ENCODE data around the gene ZCCHC24. TPM values are rescaled to one million over a fixed set of nuclear protein-coding genes. Genes with fewer than 3 reads are reported as not detected.

The ZCCHC24 gene
- total RNA-seq, 1 experiment from 2014 or later, result 6.0 TPM

- Histone ChIP-seq H3K79me2 (ENCODE audit: low read depth) (no peaks in the 10 kb centered on the region), H3K4me3 (no peak overlapping the region), H3K9me2 (ENCODE audit: insufficient read depth) (no peaks in the 10 kb centered on the region), H3K4me2 (no peak overlapping the region), H3K9me3 (ENCODE audit: insufficient read depth, low read depth) (no peaks in the 10 kb centered on the region), H3F3A (ENCODE audit: insufficient read depth, low read depth) (peaks cover 26% of the 10 kb centered on the region), H3K27ac (no peak overlapping the region), H3K27me3 (ENCODE audit: insufficient read depth, low read depth) (no peaks in the 10 kb centered on the region), H3K36me3 (ENCODE audit: low read depth) (no peaks in the 10 kb centered on the region), H4K20me1 (ENCODE audit: insufficient read depth) (no peaks in the 10 kb centered on the region), H2AFZ (no peak overlapping the region), H3K4me1 (replicated peaks; ENCODE audit: insufficient read depth) (peaks cover 26% of the 10 kb centered on the region)
- intact Hi-C loops (cut with micrococcal nuclease; ENCODE audit: unreplicated experiment), result no loop called here
- no TSS peak for BruUV-seq (replicated peaks)
- CTCF ChIA-PET, result interaction anchor here (0.7 to 1.0 kb wide), 2 partner anchors 10 to 135 kb away, joined by 3 read pairs; no protein-coding TSS in a partner anchor
- POLR2A ChIA-PET (ENCODE audit: unreplicated experiment), result no interaction called here
- TF ChIP-seq CTCF (conservative IDR thresholded peaks at IDR 0.05) (no peak), EZH2 (IDR thresholded peaks at IDR 0.05; ENCODE audit: low read depth) (no peak)
- no peak for DNase-seq
These were observed 109.8 kb downstream of the ZCCHC24 start for GRCh38 chr10:79335470-79336235.

- BruUV-seq (replicated peaks), result no TSS peak
- Histone ChIP-seq H3K36me3 (ENCODE audit: low read depth) (no peaks in the 10 kb centered on the region), H3K4me3 (no peak overlapping the region), H3K79me2 (ENCODE audit: low read depth) (no peaks in the 10 kb centered on the region), H4K20me1 (ENCODE audit: insufficient read depth) (no peaks in the 10 kb centered on the region), H3K9me2 (ENCODE audit: insufficient read depth) (no peaks in the 10 kb centered on the region), H3K27ac (no peak overlapping the region), H3K4me2 (no peak overlapping the region), H3K27me3 (ENCODE audit: insufficient read depth, low read depth) (no peaks in the 10 kb centered on the region), H3K4me1 (replicated peaks; ENCODE audit: insufficient read depth) (peaks cover 32% of the 10 kb centered on the region), H3K9me3 (ENCODE audit: insufficient read depth, low read depth) (no peaks in the 10 kb centered on the region), H2AFZ (no peak overlapping the region), H3F3A (ENCODE audit: insufficient read depth, low read depth) (peaks cover 30% of the 10 kb centered on the region)
- TF ChIP-seq EZH2 (IDR thresholded peaks at IDR 0.05; ENCODE audit: low read depth) (no peak), CTCF (conservative IDR thresholded peaks at IDR 0.05) (no peak)
- intact Hi-C loops (cut with micrococcal nuclease; ENCODE audit: unreplicated experiment), result no loop called here
- POLR2A ChIA-PET (ENCODE audit: unreplicated experiment), result no interaction called here
- CTCF ChIA-PET, result interaction anchor here (0.7 to 1.0 kb wide), 2 partner anchors 10 to 136 kb away, joined by 3 read pairs; no protein-coding TSS in a partner anchor
- no peak for DNase-seq
These were observed 110.3 kb downstream of the ZCCHC24 start for GRCh38 chr10:79335094-79335469.

GRCh38 chr10:79334573-79334972, 110.9 kb downstream of the ZCCHC24 start:
- peaks cover 36% of the 10 kb centered on the region for H3F3A ChIP-seq (ENCODE audit: insufficient read depth, low read depth)
- H3K79me2 ChIP-seq (ENCODE audit: low read depth), result no peaks in the 10 kb centered on the region
- H3K4me1 ChIP-seq (replicated peaks; ENCODE audit: insufficient read depth), result peaks cover 36% of the 10 kb centered on the region
- no peaks in the 10 kb centered on the region for H3K36me3 ChIP-seq (ENCODE audit: low read depth)
- peak overlapping the region; percentile 92 for H3K27ac ChIP-seq
- H2AFZ ChIP-seq, result no peak overlapping the region
- H3K9me2 ChIP-seq (ENCODE audit: insufficient read depth), result no peaks in the 10 kb centered on the region
- DNase-seq, result no peak
- H3K9me3 ChIP-seq (ENCODE audit: insufficient read depth, low read depth), result no peaks in the 10 kb centered on the region
- CTCF ChIA-PET, result interaction anchor here (0.5 to 1.0 kb wide), 3 partner anchors 11 to 722 kb away, joined by 3 read pairs; no protein-coding TSS in a partner anchor
- POLR2A ChIA-PET (ENCODE audit: unreplicated experiment), result no interaction called here
- no peak overlapping the region for H3K4me2 ChIP-seq
- H4K20me1 ChIP-seq (ENCODE audit: insufficient read depth), result no peaks in the 10 kb centered on the region
- no peak overlapping the region for H3K4me3 ChIP-seq
- H3K27me3 ChIP-seq (ENCODE audit: insufficient read depth, low read depth), result no peaks in the 10 kb centered on the region
- intact Hi-C loops (cut with micrococcal nuclease; ENCODE audit: unreplicated experiment), result no loop called here
- no TSS peak for BruUV-seq (replicated peaks)
- TF ChIP-seq EZH2 (IDR thresholded peaks at IDR 0.05; ENCODE audit: low read depth), result no peak
- TF ChIP-seq CTCF (conservative IDR thresholded peaks at IDR 0.05), result no peak

Measured in PC-9 (cell line).